Ishikawa (cell line): ENCODE measurements around the gene MRTFB.

Experiments
- CEBPB ChIP-seq: IDR thresholded peaks from 2 replicates; pipeline ENCODE4 v1.6.1; 2012
- CREB1 ChIP-seq: IDR thresholded peaks from 2 replicates; pipeline ENCODE4 v1.6.1; 2012; ENCODE audit warnings: low read depth
- EGR1 ChIP-seq: IDR thresholded peaks from 2 replicates; pipeline ENCODE4 v1.6.1; 2012
- EP300 ChIP-seq: IDR thresholded peaks from 2 replicates; pipeline ENCODE4 v1.6.1; 2012; ENCODE audit warnings: borderline replicate concordance
- FOXM1 ChIP-seq: IDR thresholded peaks from 2 replicates; pipeline ENCODE4 v1.6.1; 2012; ENCODE audit warnings: low read depth, borderline replicate concordance
- MAX ChIP-seq: IDR thresholded peaks from 2 replicates; pipeline ENCODE4 v1.6.1; 2012
- NFIC ChIP-seq: IDR thresholded peaks from 2 replicates; pipeline ENCODE4 v1.6.1; 2012
- RAD21 ChIP-seq: IDR thresholded peaks from 2 replicates; pipeline ENCODE4 v1.6.1; 2012; ENCODE audit warnings: low read depth
- TAF1 ChIP-seq: IDR thresholded peaks from 2 replicates; pipeline ENCODE4 v1.6.1; 2012; ENCODE audit warnings: low read depth, mild to moderate bottlenecking
- TCF12 ChIP-seq: IDR thresholded peaks from 2 replicates; pipeline ENCODE4 v1.6.1; 2012; ENCODE audit warnings: low read depth
- TEAD4 ChIP-seq: IDR thresholded peaks from 2 replicates; pipeline ENCODE4 v1.6.1; 2012
- YY1 ChIP-seq: IDR thresholded peaks from 2 replicates; pipeline ENCODE4 v1.6.1; 2012; ENCODE audit warnings: low read depth
- ZBTB7A ChIP-seq: IDR thresholded peaks from 2 replicates; pipeline ENCODE4 v1.6.1; 2012; ENCODE audit warnings: low read depth
- TF ChIP-seq, protein P1 (sequence below): IDR thresholded peaks from 2 replicates; pipeline ENCODE4 v1.6.1; 2012
- TF ChIP-seq, protein P2 (sequence below): IDR thresholded peaks from 2 replicates; pipeline ENCODE4 v1.6.1; 2012; ENCODE audit warnings: low read depth, mild to moderate bottlenecking

MRTFB gene

GRCh38 chr16:14181371-14182050 is 110.4 kb downstream of the MRTFB start:
- no peak for TF ChIP-seq MAX
- TF ChIP-seq NFIC = no peak
- TF ChIP-seq RAD21 = no peak
- no peak for TF ChIP-seq TCF12
- TF ChIP-seq EP300 = no peak
- TF ChIP-seq, protein P1, sequence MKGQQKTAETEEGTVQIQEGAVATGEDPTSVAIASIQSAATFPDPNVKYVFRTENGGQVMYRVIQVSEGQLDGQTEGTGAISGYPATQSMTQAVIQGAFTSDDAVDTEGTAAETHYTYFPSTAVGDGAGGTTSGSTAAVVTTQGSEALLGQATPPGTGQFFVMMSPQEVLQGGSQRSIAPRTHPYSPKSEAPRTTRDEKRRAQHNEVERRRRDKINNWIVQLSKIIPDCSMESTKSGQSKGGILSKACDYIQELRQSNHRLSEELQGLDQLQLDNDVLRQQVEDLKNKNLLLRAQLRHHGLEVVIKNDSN = no peak
- TF ChIP-seq, protein P2, sequence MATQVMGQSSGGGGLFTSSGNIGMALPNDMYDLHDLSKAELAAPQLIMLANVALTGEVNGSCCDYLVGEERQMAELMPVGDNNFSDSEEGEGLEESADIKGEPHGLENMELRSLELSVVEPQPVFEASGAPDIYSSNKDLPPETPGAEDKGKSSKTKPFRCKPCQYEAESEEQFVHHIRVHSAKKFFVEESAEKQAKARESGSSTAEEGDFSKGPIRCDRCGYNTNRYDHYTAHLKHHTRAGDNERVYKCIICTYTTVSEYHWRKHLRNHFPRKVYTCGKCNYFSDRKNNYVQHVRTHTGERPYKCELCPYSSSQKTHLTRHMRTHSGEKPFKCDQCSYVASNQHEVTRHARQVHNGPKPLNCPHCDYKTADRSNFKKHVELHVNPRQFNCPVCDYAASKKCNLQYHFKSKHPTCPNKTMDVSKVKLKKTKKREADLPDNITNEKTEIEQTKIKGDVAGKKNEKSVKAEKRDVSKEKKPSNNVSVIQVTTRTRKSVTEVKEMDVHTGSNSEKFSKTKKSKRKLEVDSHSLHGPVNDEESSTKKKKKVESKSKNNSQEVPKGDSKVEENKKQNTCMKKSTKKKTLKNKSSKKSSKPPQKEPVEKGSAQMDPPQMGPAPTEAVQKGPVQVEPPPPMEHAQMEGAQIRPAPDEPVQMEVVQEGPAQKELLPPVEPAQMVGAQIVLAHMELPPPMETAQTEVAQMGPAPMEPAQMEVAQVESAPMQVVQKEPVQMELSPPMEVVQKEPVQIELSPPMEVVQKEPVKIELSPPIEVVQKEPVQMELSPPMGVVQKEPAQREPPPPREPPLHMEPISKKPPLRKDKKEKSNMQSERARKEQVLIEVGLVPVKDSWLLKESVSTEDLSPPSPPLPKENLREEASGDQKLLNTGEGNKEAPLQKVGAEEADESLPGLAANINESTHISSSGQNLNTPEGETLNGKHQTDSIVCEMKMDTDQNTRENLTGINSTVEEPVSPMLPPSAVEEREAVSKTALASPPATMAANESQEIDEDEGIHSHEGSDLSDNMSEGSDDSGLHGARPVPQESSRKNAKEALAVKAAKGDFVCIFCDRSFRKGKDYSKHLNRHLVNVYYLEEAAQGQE = no peak
- TF ChIP-seq ZBTB7A = no peak
- no peak for TF ChIP-seq FOXM1
- no peak for TF ChIP-seq YY1
- no peak for TF ChIP-seq TEAD4
- TF ChIP-seq EGR1 = no peak
- no peak for TF ChIP-seq CREB1
- no peak for TF ChIP-seq CEBPB
- no peak for TF ChIP-seq TAF1

DNA sequence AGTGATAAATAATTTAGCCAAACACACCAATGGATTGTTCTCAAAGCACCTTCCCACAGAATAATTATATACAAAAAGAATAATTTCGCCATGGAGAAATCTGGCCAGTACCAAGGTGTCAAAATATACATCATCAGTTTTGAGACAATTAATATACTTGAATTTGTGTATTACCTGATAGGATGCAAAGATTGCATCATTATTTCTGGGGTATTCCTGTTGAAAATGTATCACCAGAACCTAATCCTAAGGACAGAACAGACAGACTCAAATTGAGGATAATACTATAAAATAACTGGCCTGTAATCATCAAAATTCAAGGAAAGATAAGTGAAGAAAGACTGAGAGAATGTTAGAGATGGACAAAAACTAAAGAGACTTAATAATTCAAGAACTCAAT is 111.9 kb downstream of the MRTFB start:
- TF ChIP-seq EP300 (no peak), MAX (no peak), CEBPB (no peak), TEAD4 (no peak), YY1 (no peak), ZBTB7A (no peak)

GRCh38 chr16:14186007-14186794 is 115.1 kb downstream of the MRTFB start:
- no peak for TF ChIP-seq YY1
- TF ChIP-seq, protein P2 = no peak
- TF ChIP-seq NFIC = no peak
- TF ChIP-seq MAX = no peak
- no peak for TF ChIP-seq FOXM1
- TF ChIP-seq, protein P1 = no peak

GRCh38 chr16:14186795-14187221 is 115.7 kb downstream of the MRTFB start:
- no peak for TF ChIP-seq YY1
- TF ChIP-seq, protein P2 = no peak
- TF ChIP-seq CEBPB = no peak
- TF ChIP-seq NFIC = no peak
- TF ChIP-seq TCF12 = no peak
- TF ChIP-seq, protein P1 = no peak
- TF ChIP-seq MAX = no peak
- TF ChIP-seq RAD21 = no peak
- no peak for TF ChIP-seq EGR1
- TF ChIP-seq EP300 = no peak
- no peak for TF ChIP-seq TEAD4
